MCF 10A (cell line): ENCODE results near the gene HDAC11. TPM values are rescaled to one million over a fixed set of nuclear protein-coding genes. Genes with fewer than 3 reads are reported as not detected.

Experiments used
- BruUV-seq: library from RNA; stranded (reverse); fragments of 400-500 nt; replicated peaks from 2 replicates; lab custom pipeline; 2021; lab: Mats Ljungman, UMichigan
- CTCF ChIA-PET: fragments of 300-600 bp; sonication (Branson Sonifier 250); formaldehyde crosslinking; extraction: SDS; loops from one replicate; lab custom pipeline; 2021; ENCODE audit warnings: antibody characterized with exemption, inconsistent platforms; lab: Yijun Ruan, JAX
- POLR2A ChIA-PET: fragments of 300-600, 350-650 bp; sonication (Branson Sonifier 250); formaldehyde crosslinking; extraction: SDS; loops from one replicate; lab custom pipeline; 2020; ENCODE audit warnings: antibody characterized with exemption, inconsistent platforms; lab: Yijun Ruan, JAX
- DNase-seq: peaks from one replicate; pipeline ENCODE4 v3.0.0-alpha.2; 2018; ENCODE audit not compliant: unreplicated experiment
- H3K27ac Mint-ChIP-seq: one replicate; pipeline ENCODE4 v1.8.0; 2022; ENCODE audit warnings: mild to moderate bottlenecking, low read depth, mixed read lengths; ENCODE audit not compliant: unreplicated experiment
- H3K27me3 Mint-ChIP-seq: one replicate; pipeline ENCODE4 v1.8.0; 2022; ENCODE audit warnings: mixed read lengths; ENCODE audit not compliant: insufficient read depth, unreplicated experiment
- H3K36me3 Mint-ChIP-seq: one replicate; pipeline ENCODE4 v1.8.0; 2022; ENCODE audit warnings: mild to moderate bottlenecking, moderate library complexity, mixed read lengths; ENCODE audit not compliant: insufficient read depth, unreplicated experiment
- H3K4me1 Mint-ChIP-seq: one replicate; pipeline ENCODE4 v1.8.0; 2022; ENCODE audit warnings: mixed read lengths; ENCODE audit not compliant: insufficient read depth, unreplicated experiment
- H3K4me3 Mint-ChIP-seq: one replicate; pipeline ENCODE4 v1.8.0; 2022; ENCODE audit warnings: mild to moderate bottlenecking, moderate library complexity, mixed read lengths; ENCODE audit not compliant: unreplicated experiment
- H3K9me3 Mint-ChIP-seq: one replicate; pipeline ENCODE4 v1.8.0; 2022; ENCODE audit warnings: mixed read lengths; ENCODE audit not compliant: unreplicated experiment
- intact Hi-C: fragments of 100-400 bp; cut with micrococcal nuclease; formaldehyde crosslinking; loops from 2 replicates; pipeline ENCODE4 v1.14.1; 2022
- total RNA-seq: library from RNA; stranded (reverse); gene quantifications from 2 replicates; pipeline ENCODE4 v1.2.3, GENCODE V29; 2022
- TF ChIP-seq, protein P1 (sequence below): fragments of 200-600 bp; IDR thresholded peaks from one replicate; pipeline ENCODE4 v1.8.0; 2022; ENCODE audit warnings: antibody characterized with exemption, mild to moderate bottlenecking; ENCODE audit not compliant: unreplicated experiment

The HDAC11 gene
- total RNA-seq, 1 experiment from 2014 or later = 8.7 TPM

DNA sequence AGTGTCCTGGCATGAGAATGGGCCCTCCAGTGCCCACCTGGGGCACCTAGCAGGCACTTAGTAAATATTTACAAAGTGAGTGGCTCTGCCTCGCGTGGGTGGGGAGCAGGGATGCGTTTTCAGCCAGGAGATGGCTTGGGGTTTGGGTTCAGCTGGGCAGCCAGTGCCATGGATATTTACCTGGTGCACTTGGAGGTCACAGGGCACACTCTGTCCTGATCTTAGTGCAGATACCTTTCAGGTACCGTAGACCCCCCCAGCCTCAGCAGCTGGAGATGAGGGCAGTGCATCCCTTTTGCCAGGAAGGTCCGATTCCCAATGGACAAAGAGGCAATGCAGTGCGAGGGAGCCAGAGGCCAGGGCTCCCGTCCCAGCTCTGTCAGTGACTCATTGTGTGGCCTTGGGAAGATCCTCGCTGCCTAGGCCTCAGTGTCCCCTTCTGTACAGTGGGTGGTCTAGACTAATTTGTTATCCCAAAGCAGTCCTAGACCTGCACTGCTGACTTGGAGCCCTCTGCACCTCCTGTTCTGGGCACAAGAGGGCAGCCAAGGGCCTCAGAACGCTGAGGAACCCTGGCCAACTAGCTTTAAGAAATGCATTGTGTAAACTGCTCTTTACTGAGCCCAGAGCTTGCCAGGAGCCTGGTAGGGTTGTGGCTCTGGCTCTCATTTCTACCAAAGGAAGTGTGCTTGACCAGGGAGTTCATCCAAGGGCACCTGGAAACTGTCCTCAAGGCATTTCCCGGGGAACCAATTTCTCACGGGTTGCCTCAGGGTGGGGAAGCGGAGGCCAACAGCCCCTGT lies 16.0 kb downstream of the HDAC11 start:
- POLR2A ChIA-PET = interaction anchor here (0.7 to 2.2 kb wide), 3 partner anchors 152 to 161 kb away, joined by 3 to 12 read pairs (median 3); no protein-coding TSS in a partner anchor
- peak overlapping the region; percentile 19 for H3K27ac Mint-ChIP-seq

DNA sequence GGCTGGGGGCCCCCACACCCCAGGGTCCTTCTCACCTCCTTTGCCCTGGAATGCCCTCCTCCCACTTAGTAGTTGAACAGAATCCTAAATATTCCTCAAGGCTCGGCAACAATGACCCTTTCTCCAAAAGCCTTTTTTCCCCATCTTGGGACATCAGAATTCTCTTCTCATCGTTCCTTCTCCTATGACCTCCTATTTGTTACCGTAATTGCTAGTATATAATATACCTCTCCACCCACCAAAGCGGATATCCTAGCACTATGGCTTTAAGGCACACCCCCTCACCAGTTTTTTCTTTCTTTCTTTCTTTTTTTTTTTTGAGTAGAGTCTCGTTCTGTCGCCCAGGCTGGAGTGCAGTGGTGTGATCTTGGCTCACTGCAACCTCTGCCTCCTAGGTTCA lies 16.8 kb downstream of the HDAC11 start:
- CTCF ChIA-PET = interaction anchor here (0.5 to 8.9 kb wide), 22 partner anchors 8 to 1609 kb away, joined by 3 to 362 read pairs (median 5); partner anchors contain the start of gene HDAC11
- no TSS peak for BruUV-seq
- TF ChIP-seq, protein P1, sequence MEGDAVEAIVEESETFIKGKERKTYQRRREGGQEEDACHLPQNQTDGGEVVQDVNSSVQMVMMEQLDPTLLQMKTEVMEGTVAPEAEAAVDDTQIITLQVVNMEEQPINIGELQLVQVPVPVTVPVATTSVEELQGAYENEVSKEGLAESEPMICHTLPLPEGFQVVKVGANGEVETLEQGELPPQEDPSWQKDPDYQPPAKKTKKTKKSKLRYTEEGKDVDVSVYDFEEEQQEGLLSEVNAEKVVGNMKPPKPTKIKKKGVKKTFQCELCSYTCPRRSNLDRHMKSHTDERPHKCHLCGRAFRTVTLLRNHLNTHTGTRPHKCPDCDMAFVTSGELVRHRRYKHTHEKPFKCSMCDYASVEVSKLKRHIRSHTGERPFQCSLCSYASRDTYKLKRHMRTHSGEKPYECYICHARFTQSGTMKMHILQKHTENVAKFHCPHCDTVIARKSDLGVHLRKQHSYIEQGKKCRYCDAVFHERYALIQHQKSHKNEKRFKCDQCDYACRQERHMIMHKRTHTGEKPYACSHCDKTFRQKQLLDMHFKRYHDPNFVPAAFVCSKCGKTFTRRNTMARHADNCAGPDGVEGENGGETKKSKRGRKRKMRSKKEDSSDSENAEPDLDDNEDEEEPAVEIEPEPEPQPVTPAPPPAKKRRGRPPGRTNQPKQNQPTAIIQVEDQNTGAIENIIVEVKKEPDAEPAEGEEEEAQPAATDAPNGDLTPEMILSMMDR = no peak
- H3K4me1 Mint-ChIP-seq = peaks cover 14% of the 10 kb centered on the region
- H3K27ac Mint-ChIP-seq = peak overlapping the region; percentile 19
- intact Hi-C loops = loop anchor here (1.0 to 5.0 kb wide), 4 partner anchors 126 to 404 kb away; partner anchors contain the start of gene WNT7A
- POLR2A ChIA-PET = interaction anchor here (0.9 to 2.8 kb wide), 3 partner anchors 151 to 154 kb away, joined by 3 to 13 read pairs (median 12); no protein-coding TSS in a partner anchor
- no peak overlapping the region for H3K4me3 Mint-ChIP-seq
- no peaks in the 10 kb centered on the region for H3K27me3 Mint-ChIP-seq
- no peak for DNase-seq
- H3K36me3 Mint-ChIP-seq = no peaks in the 10 kb centered on the region
- no peaks in the 10 kb centered on the region for H3K9me3 Mint-ChIP-seq

More for the DNA sequence above, 16.0 kb downstream of the HDAC11 start:
- CTCF ChIA-PET = interaction anchor here (0.5 to 8.9 kb wide), 36 partner anchors 8 to 1610 kb away, joined by 3 to 362 read pairs (median 3); partner anchors contain the start of gene HDAC11
- no peaks in the 10 kb centered on the region for H3K36me3 Mint-ChIP-seq
- H3K4me3 Mint-ChIP-seq = no peak overlapping the region
- no peaks in the 10 kb centered on the region for H3K27me3 Mint-ChIP-seq
- H3K9me3 Mint-ChIP-seq = no peaks in the 10 kb centered on the region
- peaks cover 14% of the 10 kb centered on the region for H3K4me1 Mint-ChIP-seq
- BruUV-seq = no TSS peak
- intact Hi-C loops = loop anchor here (1.0 to 5.0 kb wide), 4 partner anchors 127 to 403 kb away; partner anchors contain the start of gene WNT7A
- peak; percentile 80 for DNase-seq
- TF ChIP-seq, protein P1 = peak; percentile 96

DNA sequence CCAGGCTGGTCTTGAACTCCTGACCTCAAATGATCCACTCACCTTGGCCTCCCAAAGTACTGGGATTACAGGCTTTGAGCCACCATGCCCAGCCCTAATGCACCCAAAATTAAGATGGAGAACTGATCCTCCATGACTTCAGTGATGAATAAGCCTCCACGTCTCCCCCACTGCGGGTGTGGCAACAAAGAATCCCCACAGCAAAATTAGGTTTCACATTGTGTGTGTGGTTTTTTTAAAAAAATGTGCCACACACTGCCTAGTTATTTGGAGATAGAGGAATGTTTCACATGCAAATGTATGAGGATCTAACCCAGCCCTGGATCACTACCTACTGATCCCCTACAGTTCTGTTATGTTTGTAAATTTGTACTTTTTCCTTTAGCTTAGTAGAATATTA lies 17.3 kb downstream of the HDAC11 start:
- ChIA-PET POLR2A (interaction anchor here (2.8 kb wide), 1 partner anchor 151 kb away, joined by 13 read pairs; no protein-coding TSS in a partner anchor), CTCF (interaction anchor here (0.6 to 8.9 kb wide), 4 partner anchors 10 to 389 kb away, joined by 3 to 362 read pairs (median 4); no protein-coding TSS in a partner anchor)
- TF ChIP-seq, protein P1 = no peak
- Mint-ChIP-seq H3K4me3 (no peak overlapping the region), H3K4me1 (peaks cover 14% of the 10 kb centered on the region), H3K36me3 (no peaks in the 10 kb centered on the region), H3K27ac (no peak overlapping the region), H3K9me3 (no peaks in the 10 kb centered on the region), H3K27me3 (no peaks in the 10 kb centered on the region)
- no peak for DNase-seq
- no TSS peak for BruUV-seq
- intact Hi-C loops = loop anchor here (2.0 to 5.0 kb wide), 2 partner anchors 385 to 405 kb away; partner anchors contain the start of gene WNT7A
